Suprapubic skin (tissue), 4 donors: Measurements from ENCODE around the gene FAAP100. TPM values are rescaled to one million over a fixed set of nuclear protein-coding genes. Genes with fewer than 3 reads are reported as not detected.

Experiments
- DNase-seq, 2 donors: peaks; one replicate each; pipeline ENCODE4 v3.0.0-alpha.2; 2019; ENCODE audit warnings: low spot score in 2 of 2
- H3K27ac ChIP-seq: fragments of 200-600 bp; sonication (generic); one replicate; pipeline ENCODE4 v1.5.1; 2019
- H3K27me3 ChIP-seq: fragments of 200-600 bp; sonication (generic); one replicate; pipeline ENCODE4 v1.5.1; 2019
- H3K36me3 ChIP-seq: fragments of 200-600 bp; sonication (generic); one replicate; pipeline ENCODE4 v1.5.1; 2019
- H3K4me1 ChIP-seq: fragments of 200-600 bp; sonication (generic); one replicate; pipeline ENCODE4 v1.5.1; 2019
- H3K4me3 ChIP-seq: fragments of 200-600 bp; sonication (generic); one replicate; pipeline ENCODE4 v1.5.1; 2019; ENCODE audit warnings: mild to moderate bottlenecking
- H3K9me3 ChIP-seq: fragments of 200-600 bp; sonication (generic); one replicate; pipeline ENCODE4 v1.5.1; 2019
- EP300 ChIP-seq: sonication (generic); formaldehyde crosslinking; IDR thresholded peaks from one replicate; pipeline ENCODE4 v1.6.1; 2017; ENCODE audit warnings: antibody characterized with exemption
- POLR2A ChIP-seq, 2 donors: fragments of 450-650 bp; IDR thresholded peaks; one replicate each; pipeline ENCODE4 v1.6.1; 2017; ENCODE audit warnings: antibody characterized with exemption in 2 of 2, mild to moderate bottlenecking in 2 of 2, moderate library complexity in 2 of 2
- POLR2AphosphoS5 ChIP-seq, 3 donors: sonication (generic); formaldehyde crosslinking; IDR thresholded peaks; one replicate each; pipeline ENCODE4 v1.6.1; 2017; ENCODE audit warnings: antibody characterized with exemption in 3 of 3
- WGBS: methylation state at CpG from one replicate; pipeline ENCODE4 v1.1.5; 2018; 5-methylcytosine and 5-hydroxymethylcytosine counted together
- total RNA-seq, 4 donors: library from RNA; depleted of rRNA; stranded (reverse); fragments of >200 nt; gene quantifications; one replicate each; pipeline ENCODE4 v1.1.0, GENCODE V29; 2016
- TF ChIP-seq, protein P1 (sequence below), 2 donors: fragments of 200-600 bp in 1 of 2; fragments of 450-650 bp in 1 of 2; sonication (generic) in 1 of 2; IDR thresholded peaks; one replicate each; pipeline ENCODE4 v1.5.1; 2016 to 2019; ENCODE audit warnings: antibody characterized with exemption in 2 of 2, mild to moderate bottlenecking in 1 of 2, moderate library complexity in 1 of 2

FAAP100 gene
- total RNA-seq, 4 donors from 2014 or later: 33.0 to 44.2 (median 37.7) TPM

DNA sequence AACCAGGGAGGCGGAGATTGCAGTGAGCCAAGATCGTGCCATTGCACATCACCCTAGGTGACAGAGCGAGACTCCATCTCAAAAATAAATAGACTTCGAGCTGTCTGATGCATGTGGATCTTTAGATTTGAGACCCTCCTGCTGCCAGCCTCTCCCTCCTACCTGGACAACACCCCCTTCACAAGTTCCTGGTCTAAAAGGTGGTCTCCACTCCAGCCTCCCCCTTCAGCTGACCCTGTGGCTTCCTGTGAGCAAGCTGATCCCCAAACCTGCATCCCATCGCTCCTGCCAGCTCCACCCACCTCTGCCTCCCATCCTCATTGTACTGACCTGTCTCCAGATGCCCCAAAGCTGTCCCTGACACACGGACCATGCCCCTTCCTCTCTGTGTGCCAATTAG, 27.1 kb upstream of the FAAP100 start:
- TF ChIP-seq POLR2AphosphoS5 (IDR thresholded peaks at IDR 0.05) (no peak), POLR2A (IDR thresholded peaks at IDR 0.05) (no peak), EP300 (no peak)
- TF ChIP-seq, protein P1, sequence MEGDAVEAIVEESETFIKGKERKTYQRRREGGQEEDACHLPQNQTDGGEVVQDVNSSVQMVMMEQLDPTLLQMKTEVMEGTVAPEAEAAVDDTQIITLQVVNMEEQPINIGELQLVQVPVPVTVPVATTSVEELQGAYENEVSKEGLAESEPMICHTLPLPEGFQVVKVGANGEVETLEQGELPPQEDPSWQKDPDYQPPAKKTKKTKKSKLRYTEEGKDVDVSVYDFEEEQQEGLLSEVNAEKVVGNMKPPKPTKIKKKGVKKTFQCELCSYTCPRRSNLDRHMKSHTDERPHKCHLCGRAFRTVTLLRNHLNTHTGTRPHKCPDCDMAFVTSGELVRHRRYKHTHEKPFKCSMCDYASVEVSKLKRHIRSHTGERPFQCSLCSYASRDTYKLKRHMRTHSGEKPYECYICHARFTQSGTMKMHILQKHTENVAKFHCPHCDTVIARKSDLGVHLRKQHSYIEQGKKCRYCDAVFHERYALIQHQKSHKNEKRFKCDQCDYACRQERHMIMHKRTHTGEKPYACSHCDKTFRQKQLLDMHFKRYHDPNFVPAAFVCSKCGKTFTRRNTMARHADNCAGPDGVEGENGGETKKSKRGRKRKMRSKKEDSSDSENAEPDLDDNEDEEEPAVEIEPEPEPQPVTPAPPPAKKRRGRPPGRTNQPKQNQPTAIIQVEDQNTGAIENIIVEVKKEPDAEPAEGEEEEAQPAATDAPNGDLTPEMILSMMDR (IDR thresholded peaks at IDR 0.05): no peak
- H3K27me3 ChIP-seq: no peaks in the 10 kb centered on the region
- H3K4me1 ChIP-seq: peaks cover 5% of the 10 kb centered on the region
- H3K36me3 ChIP-seq: peaks cover 42% of the 10 kb centered on the region
- no peak overlapping the region for H3K4me3 ChIP-seq
- H3K27ac ChIP-seq: no peak overlapping the region
- H3K9me3 ChIP-seq: no peaks in the 10 kb centered on the region
- 92% methylated on average over 6 of the region's 6 CpGs for WGBS
- DNase-seq: no peak

DNA sequence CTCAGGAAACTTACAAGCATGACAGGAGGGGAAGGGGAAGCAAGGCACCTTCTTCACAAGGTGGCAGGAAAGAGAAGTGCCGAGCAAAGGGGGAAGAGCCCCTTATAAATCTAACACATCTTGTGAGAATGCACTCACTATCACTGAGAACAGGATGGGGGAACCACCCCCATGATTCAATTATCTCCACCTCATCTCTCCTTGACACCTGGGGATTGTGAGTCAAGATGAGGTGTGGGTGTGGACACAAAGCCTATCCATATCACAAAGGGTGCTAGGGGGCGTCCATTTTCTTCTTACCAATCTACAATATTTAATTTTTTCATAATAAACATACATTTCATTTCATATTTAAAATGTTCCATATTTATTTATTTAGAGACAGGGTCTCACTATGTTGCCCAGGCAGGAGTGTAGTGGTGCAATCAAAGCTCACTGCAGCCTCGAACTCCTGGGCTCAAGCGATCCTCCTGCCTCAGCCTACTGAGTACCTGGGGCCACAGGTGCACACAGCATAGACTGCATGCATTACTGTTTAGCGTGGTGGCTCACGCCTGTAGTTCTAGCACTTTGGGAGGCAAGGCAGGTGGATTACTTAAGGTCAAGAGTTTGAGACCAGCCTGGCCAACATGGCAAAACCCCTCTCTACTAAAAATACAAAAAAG, 26.5 kb upstream of the FAAP100 start:
- H3K36me3 ChIP-seq: peaks cover 37% of the 10 kb centered on the region
- H3K4me3 ChIP-seq: no peak overlapping the region
- WGBS: 95% methylated on average over 6 of the region's 6 CpGs
- no peaks in the 10 kb centered on the region for H3K27me3 ChIP-seq
- peaks cover 5% of the 10 kb centered on the region for H3K4me1 ChIP-seq
- H3K27ac ChIP-seq: no peak overlapping the region
- no peak for DNase-seq
- no peaks in the 10 kb centered on the region for H3K9me3 ChIP-seq
- TF ChIP-seq POLR2AphosphoS5 (IDR thresholded peaks at IDR 0.05) (no peak), POLR2A (IDR thresholded peaks at IDR 0.05) (no peak)
- TF ChIP-seq, protein P1 (IDR thresholded peaks at IDR 0.05): no peak

DNA sequence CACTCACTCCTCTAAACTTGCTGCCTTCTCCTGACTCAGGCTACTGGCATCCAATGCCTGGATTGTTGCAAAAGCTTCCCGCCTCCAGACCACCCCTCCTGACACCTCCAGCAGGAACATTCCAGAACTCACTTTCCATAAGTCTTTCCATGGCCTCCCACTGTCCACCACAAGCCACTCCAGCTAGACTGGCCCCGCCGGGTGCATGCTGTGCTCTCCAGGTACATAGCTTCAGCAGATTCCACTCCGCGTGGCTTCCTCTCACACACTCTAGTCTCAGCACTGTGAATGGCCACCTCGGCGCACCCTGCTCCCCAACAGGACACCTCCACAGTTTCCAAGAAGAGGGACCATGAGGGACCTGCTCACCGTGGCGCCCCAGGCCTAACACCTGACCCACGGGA, 25.9 kb upstream of the FAAP100 start:
- Histone ChIP-seq H3K27ac (no peak overlapping the region), H3K36me3 (peaks cover 30% of the 10 kb centered on the region), H3K4me3 (no peak overlapping the region), H3K27me3 (no peaks in the 10 kb centered on the region), H3K9me3 (no peaks in the 10 kb centered on the region), H3K4me1 (peaks cover 5% of the 10 kb centered on the region)
- TF ChIP-seq, protein P1 (IDR thresholded peaks at IDR 0.05): no peak
- TF ChIP-seq POLR2AphosphoS5 (IDR thresholded peaks at IDR 0.05): no peak
- TF ChIP-seq POLR2A (IDR thresholded peaks at IDR 0.05): no peak
- TF ChIP-seq EP300: no peak
- no peak for DNase-seq
- 97% methylated on average over 10 of the region's 10 CpGs for WGBS

DNA sequence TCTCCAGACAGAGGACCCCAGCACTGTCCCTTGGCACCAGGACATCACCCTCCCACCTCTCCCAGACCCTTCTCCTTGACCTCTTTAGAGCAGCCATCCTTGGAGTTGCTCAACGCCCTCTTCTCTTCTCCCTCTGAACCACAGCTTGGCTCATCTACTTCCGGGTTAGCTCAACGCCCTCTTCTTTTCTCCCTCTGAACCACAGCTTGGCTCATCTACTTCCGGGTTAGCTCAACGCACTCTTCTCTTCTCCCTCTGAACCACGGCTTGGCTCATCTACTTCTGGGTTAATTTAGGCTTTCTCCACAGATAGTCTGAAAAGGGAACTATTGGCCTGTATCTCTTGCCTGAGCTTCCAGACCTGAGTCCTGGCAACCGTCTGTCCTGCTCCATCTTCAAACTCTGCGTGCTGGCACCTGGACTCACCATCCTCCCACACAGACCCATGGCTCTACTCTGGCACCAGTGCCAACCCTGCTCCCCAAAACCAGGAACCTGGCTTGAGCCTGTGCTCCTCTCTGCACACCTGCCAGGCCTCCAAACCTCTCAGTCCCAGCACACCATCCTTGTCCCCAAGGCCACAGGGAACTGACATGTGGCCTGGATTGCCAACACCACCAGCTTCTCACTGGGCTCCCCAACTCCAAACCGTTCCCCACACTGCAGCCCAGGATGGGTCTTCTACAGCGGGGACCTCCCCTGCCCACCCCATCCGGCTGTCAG, 25.3 kb upstream of the FAAP100 start:
- peaks cover 27% of the 10 kb centered on the region for H3K36me3 ChIP-seq
- peaks cover 5% of the 10 kb centered on the region for H3K4me1 ChIP-seq

More for the DNA sequence above, 25.3 kb upstream of the FAAP100 start:
- DNase-seq: no peak
- Histone ChIP-seq H3K27me3 (no peaks in the 10 kb centered on the region), H3K4me3 (no peak overlapping the region), H3K9me3 (no peaks in the 10 kb centered on the region), H3K27ac (no peak overlapping the region)
- TF ChIP-seq POLR2AphosphoS5 (IDR thresholded peaks at IDR 0.05): no peak
- TF ChIP-seq EP300: no peak
- TF ChIP-seq POLR2A (IDR thresholded peaks at IDR 0.05): no peak
- TF ChIP-seq, protein P1 (IDR thresholded peaks at IDR 0.05): no peak
- 84% methylated on average over 11 of the region's 11 CpGs for WGBS
